ENCODE results near the gene MPPED1. TPM values are rescaled to one million over a fixed set of nuclear protein-coding genes. Genes with fewer than 3 reads are reported as not detected.

The MPPED1 gene
- polyA plus RNA-seq, 1 of the 3 experiments (the other 2 are of a cell fraction) = 0.03 TPM

DNA sequence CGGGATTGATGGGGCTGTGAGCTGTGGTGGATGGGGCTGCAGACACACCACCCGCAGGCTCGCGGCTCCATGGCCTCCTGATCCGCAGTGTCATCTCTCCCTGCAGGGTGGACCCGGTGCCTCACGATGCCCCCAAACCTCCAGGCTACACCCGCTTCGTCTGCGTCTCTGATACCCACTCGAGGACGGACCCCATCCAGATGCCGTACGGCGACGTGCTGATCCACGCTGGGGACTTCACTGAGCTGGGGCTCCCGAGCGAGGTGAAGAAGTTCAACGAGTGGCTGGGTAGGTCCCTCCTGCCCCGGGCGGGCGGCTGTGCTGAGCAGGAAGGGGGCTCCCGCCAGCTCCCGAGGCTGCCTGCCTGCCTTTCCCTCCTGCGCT lies 23.1 kb downstream of the MPPED1 start:
- TF ChIP-seq JUND (IDR thresholded peaks at IDR 0.05) = no peak
- TF ChIP-seq GATA2 (CRISPR knock-in tag; IDR thresholded peaks at IDR 0.05) = no peak
- no peak for TF ChIP-seq FOSL2 (IDR thresholded peaks at IDR 0.05; ENCODE audit: borderline replicate concordance, low read depth)
- TF ChIP-seq CHD2 (IDR thresholded peaks at IDR 0.05; ENCODE audit: low read length, partially characterized antibody) = no peak
- TF ChIP-seq SMC3 (IDR thresholded peaks at IDR 0.05; ENCODE audit: low read depth, low read length) = no peak
- no peaks in the 10 kb centered on the region for H3K79me2 ChIP-seq (ENCODE audit: insufficient read depth)
- H3F3A ChIP-seq (replicated peaks; ENCODE audit: insufficient read depth) = no peaks in the 10 kb centered on the region
- CTCF ChIA-PET = no interaction called here
- no peak for DNase-seq
- no peaks in the 10 kb centered on the region for H4K20me1 ChIP-seq (ENCODE audit: insufficient read depth)
- no peaks in the 10 kb centered on the region for H3K9me3 ChIP-seq
- H3K4me2 ChIP-seq = no peak overlapping the region
- no peak overlapping the region for H3K9ac ChIP-seq
- no peaks in the 10 kb centered on the region for H3K9me2 ChIP-seq
- H3K27me3 ChIP-seq (ENCODE audit: insufficient read depth) = no peaks in the 10 kb centered on the region
- H2AFZ ChIP-seq (ENCODE audit: low read depth) = no peak overlapping the region
- H3K36me3 ChIP-seq (replicated peaks in 1 of 2; ENCODE audit: control insufficient read depth in 1 of 2, insufficient read depth in 2 of 2, low read length in 1 of 2) = no peaks in the 10 kb centered on the region
- H3K4me1 ChIP-seq (ENCODE audit: control insufficient read depth in 1 of 2, insufficient read depth in 2 of 2, low read depth in 1 of 2, low read length in 1 of 2) = no peaks in the 10 kb centered on the region; a peak in 1 of 4 replicates
- WGBS (ENCODE audit: low lambda C conversion rate) = no CpG with 5 or more reads among the region's 26 CpGs
- no peak overlapping the region for H3K27ac ChIP-seq (ENCODE audit: low read depth in 2 of 2, low read length in 1 of 2)
- H3K4me3 ChIP-seq (ENCODE audit: low read depth in 2 of 2, low read length in 1 of 2) = no peak overlapping the region
- POLR2A ChIA-PET = no interaction called here

DNA sequence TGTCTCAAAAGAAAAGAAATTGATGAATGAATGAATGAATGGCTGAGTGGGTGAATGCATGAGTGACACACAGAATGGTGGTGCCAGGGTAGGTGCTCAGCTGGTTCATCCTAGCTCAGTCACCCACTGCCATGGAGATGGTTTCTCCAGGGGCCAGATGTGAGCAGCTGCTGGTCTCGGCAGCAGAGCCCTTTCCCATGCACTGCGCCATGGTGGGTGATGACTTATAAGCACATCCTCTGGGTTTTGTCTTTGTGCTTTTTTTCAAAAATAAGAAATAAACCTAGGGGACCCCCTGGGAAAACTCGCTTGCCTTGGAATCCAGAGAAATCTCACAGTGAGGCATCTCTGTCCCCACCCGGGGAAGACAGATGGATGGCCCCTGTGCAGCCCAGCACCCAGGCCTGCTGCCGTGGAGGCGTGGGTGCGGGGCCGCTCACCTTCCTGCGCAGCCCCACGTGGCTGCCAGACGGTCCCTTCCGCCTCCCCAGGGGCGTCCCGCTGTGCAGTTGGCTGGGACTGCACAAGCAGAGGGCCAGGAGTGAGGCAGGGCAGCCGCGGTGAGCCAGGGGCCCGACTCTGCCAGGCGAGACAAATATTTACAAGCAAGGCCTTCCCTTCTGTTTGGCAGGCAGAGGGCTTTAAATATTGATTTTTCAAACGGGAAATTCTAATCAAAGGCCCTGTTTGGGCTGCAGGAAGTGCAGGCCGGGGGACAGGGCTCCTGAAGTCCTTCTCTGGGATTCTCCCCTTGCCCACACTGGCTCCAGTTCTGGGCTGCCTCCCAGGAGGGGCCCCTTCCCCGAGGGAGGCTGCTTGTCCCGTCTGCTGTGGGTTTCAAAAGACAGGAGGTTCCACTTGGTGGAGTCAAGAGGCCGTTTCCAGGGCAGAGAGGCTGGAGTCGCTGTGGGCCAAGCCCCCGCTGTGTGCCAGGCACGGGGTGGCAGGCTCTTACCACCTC lies 24.3 kb downstream of the MPPED1 start:
- POLR2A ChIA-PET = no interaction called here
- TF ChIP-seq MXI1 (IDR thresholded peaks at IDR 0.05; ENCODE audit: low read depth, low read length) = no peak
- TF ChIP-seq, protein P1, sequence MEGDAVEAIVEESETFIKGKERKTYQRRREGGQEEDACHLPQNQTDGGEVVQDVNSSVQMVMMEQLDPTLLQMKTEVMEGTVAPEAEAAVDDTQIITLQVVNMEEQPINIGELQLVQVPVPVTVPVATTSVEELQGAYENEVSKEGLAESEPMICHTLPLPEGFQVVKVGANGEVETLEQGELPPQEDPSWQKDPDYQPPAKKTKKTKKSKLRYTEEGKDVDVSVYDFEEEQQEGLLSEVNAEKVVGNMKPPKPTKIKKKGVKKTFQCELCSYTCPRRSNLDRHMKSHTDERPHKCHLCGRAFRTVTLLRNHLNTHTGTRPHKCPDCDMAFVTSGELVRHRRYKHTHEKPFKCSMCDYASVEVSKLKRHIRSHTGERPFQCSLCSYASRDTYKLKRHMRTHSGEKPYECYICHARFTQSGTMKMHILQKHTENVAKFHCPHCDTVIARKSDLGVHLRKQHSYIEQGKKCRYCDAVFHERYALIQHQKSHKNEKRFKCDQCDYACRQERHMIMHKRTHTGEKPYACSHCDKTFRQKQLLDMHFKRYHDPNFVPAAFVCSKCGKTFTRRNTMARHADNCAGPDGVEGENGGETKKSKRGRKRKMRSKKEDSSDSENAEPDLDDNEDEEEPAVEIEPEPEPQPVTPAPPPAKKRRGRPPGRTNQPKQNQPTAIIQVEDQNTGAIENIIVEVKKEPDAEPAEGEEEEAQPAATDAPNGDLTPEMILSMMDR (IDR thresholded peaks at IDR 0.05) = no peak
- TF ChIP-seq ELF1 (IDR thresholded peaks at IDR 0.05) = no peak
- TF ChIP-seq RAD21 (IDR thresholded peaks at IDR 0.05; ENCODE audit: low read length) = no peak
- no peak for TF ChIP-seq EZH2phosphoT487 (IDR thresholded peaks at IDR 0.05; ENCODE audit: borderline replicate concordance, low read depth)
- no peak for TF ChIP-seq SMC3 (IDR thresholded peaks at IDR 0.05; ENCODE audit: low read depth, low read length)
- TF ChIP-seq, protein P2, sequence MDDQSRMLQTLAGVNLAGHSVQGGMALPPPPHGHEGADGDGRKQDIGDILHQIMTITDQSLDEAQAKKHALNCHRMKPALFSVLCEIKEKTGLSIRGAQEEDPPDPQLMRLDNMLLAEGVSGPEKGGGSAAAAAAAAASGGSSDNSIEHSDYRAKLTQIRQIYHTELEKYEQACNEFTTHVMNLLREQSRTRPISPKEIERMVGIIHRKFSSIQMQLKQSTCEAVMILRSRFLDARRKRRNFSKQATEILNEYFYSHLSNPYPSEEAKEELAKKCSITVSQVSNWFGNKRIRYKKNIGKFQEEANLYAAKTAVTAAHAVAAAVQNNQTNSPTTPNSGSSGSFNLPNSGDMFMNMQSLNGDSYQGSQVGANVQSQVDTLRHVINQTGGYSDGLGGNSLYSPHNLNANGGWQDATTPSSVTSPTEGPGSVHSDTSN (IDR thresholded peaks at IDR 0.05) = no peak
- TF ChIP-seq RCOR1 (IDR thresholded peaks at IDR 0.05; ENCODE audit: low read length) = no peak
- TF ChIP-seq, protein P3, sequence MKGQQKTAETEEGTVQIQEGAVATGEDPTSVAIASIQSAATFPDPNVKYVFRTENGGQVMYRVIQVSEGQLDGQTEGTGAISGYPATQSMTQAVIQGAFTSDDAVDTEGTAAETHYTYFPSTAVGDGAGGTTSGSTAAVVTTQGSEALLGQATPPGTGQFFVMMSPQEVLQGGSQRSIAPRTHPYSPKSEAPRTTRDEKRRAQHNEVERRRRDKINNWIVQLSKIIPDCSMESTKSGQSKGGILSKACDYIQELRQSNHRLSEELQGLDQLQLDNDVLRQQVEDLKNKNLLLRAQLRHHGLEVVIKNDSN (IDR thresholded peaks at IDR 0.05; ENCODE audit: borderline replicate concordance, low read depth) = no peak
- no peak for TF ChIP-seq FOXM1 (IDR thresholded peaks at IDR 0.05; ENCODE audit: low read depth)
- TF ChIP-seq NFIC (IDR thresholded peaks at IDR 0.05; ENCODE audit: borderline replicate concordance) = no peak
- no peak for TF ChIP-seq MEF2A (IDR thresholded peaks at IDR 0.05; ENCODE audit: borderline replicate concordance, low read depth)
- TF ChIP-seq JUND (IDR thresholded peaks at IDR 0.05) = no peak

More for the DNA sequence above, 24.3 kb downstream of the MPPED1 start:
- no peaks in the 10 kb centered on the region for H3F3A ChIP-seq (replicated peaks; ENCODE audit: insufficient read depth)
- H3K36me3 ChIP-seq (replicated peaks in 1 of 2; ENCODE audit: control insufficient read depth in 1 of 2, insufficient read depth in 2 of 2, low read length in 1 of 2) = no peaks in the 10 kb centered on the region
- 25% methylated on average over 2 of the region's 26 CpGs for WGBS (ENCODE audit: low lambda C conversion rate)
- H3K4me2 ChIP-seq = no peak overlapping the region
- H3K4me3 ChIP-seq (ENCODE audit: low read depth in 2 of 2, low read length in 1 of 2) = no peak overlapping the region
- no peaks in the 10 kb centered on the region for H3K79me2 ChIP-seq (ENCODE audit: insufficient read depth)
- H4K20me1 ChIP-seq (ENCODE audit: insufficient read depth) = no peaks in the 10 kb centered on the region
- H3K9me3 ChIP-seq = no peaks in the 10 kb centered on the region
- DNase-seq = no peak
- H3K4me1 ChIP-seq (ENCODE audit: control insufficient read depth in 1 of 2, insufficient read depth in 2 of 2, low read depth in 1 of 2, low read length in 1 of 2) = no peaks in the 10 kb centered on the region; a peak in 1 of 4 replicates
- CTCF ChIA-PET = interaction anchor here (1.2 kb wide), 1 partner anchor 50 kb away, joined by 3 read pairs; no protein-coding TSS in a partner anchor
- H3K9me2 ChIP-seq = no peaks in the 10 kb centered on the region
- H3K27ac ChIP-seq (ENCODE audit: low read depth in 2 of 2, low read length in 1 of 2) = no peak overlapping the region
- H3K27me3 ChIP-seq (ENCODE audit: insufficient read depth) = no peaks in the 10 kb centered on the region
- H3K9ac ChIP-seq = no peak overlapping the region
- H2AFZ ChIP-seq (ENCODE audit: low read depth) = no peak overlapping the region
